H9 (cell line): ENCODE measurements around the gene HPCAL1. TPM values are rescaled to one million over a fixed set of nuclear protein-coding genes. Genes with fewer than 3 reads are reported as not detected.

Source experiments
- DNase-seq: peaks from one replicate; pipeline ENCODE4 v3.0.0-alpha.2; 2017
- H2AFZ ChIP-seq: one replicate; pipeline ENCODE4 v1.6.1; 2013; ENCODE audit warnings: mild to moderate bottlenecking, low read length, control low read depth, moderate library complexity
- H2AK5ac ChIP-seq: 2 replicates; pipeline ENCODE4 v1.6.1; 2013; ENCODE audit warnings: low read length, control low read depth, mixed read lengths; ENCODE audit not compliant: insufficient read length
- H2BK120ac ChIP-seq: one replicate; pipeline ENCODE4 v1.6.1; 2013; ENCODE audit warnings: low read depth, mild to moderate bottlenecking, low read length, control low read depth, inconsistent platforms; ENCODE audit not compliant: poor library complexity, severe bottlenecking
- H2BK12ac ChIP-seq: 2 replicates; pipeline ENCODE4 v1.6.1; 2013; ENCODE audit warnings: low read length, control low read depth, mixed read lengths, low read depth; ENCODE audit not compliant: insufficient read length
- H2BK15ac ChIP-seq: 2 replicates; pipeline ENCODE4 v1.6.1; 2013; ENCODE audit warnings: low read depth, low read length, control low read depth
- H2BK20ac ChIP-seq: one replicate; pipeline ENCODE4 v1.6.1; 2013; ENCODE audit warnings: low read depth, mild to moderate bottlenecking, low read length, control low read depth, inconsistent platforms; ENCODE audit not compliant: poor library complexity, severe bottlenecking
- H2BK5ac ChIP-seq: 2 replicates; pipeline ENCODE4 v1.6.1; 2013; ENCODE audit warnings: low read length, control low read depth, mixed read lengths; ENCODE audit not compliant: insufficient read length
- H3K14ac ChIP-seq: 2 replicates; pipeline ENCODE4 v1.6.1; 2013; ENCODE audit warnings: low read length, control low read depth; ENCODE audit not compliant: insufficient read depth
- H3K18ac ChIP-seq: 2 replicates; pipeline ENCODE4 v1.6.1; 2013; ENCODE audit warnings: low read depth, mild to moderate bottlenecking, mixed read lengths, low read length, control low read depth; ENCODE audit not compliant: insufficient read length
- H3K23ac ChIP-seq: 2 replicates; pipeline ENCODE4 v1.6.1; 2013; ENCODE audit warnings: low read length, control low read depth, mixed read lengths, low read depth; ENCODE audit not compliant: insufficient read length
- H3K23me2 ChIP-seq: 2 replicates; pipeline ENCODE4 v1.6.1; 2013; ENCODE audit warnings: low read depth, mild to moderate bottlenecking, mixed read lengths, low read length, control low read depth; ENCODE audit not compliant: insufficient read length, poor library complexity, severe bottlenecking
- H3K27ac ChIP-seq: 2 replicates; pipeline ENCODE4 v1.5.1; 2013; ENCODE audit warnings: low read length, control low read depth, mixed read lengths, low read depth; ENCODE audit not compliant: insufficient read length
- H3K27me3 ChIP-seq: 2 replicates; pipeline ENCODE4 v1.6.1; 2013; ENCODE audit warnings: low read length, control low read depth, inconsistent platforms; ENCODE audit not compliant: insufficient read depth
- H3K4ac ChIP-seq: 2 replicates; pipeline ENCODE4 v1.6.1; 2013; ENCODE audit warnings: low read depth, mild to moderate bottlenecking, control low read depth, inconsistent platforms, low read length, moderate library complexity
- H3K4me1 ChIP-seq: 2 replicates; pipeline ENCODE4 v1.6.1; 2013; ENCODE audit warnings: low read length, control low read depth, inconsistent platforms; ENCODE audit not compliant: insufficient read depth
- H3K4me2 ChIP-seq: 2 replicates; pipeline ENCODE4 v1.6.1; 2013; ENCODE audit warnings: low read length, control low read depth, mixed read lengths; ENCODE audit not compliant: insufficient read length, insufficient read depth
- H3K56ac ChIP-seq: 2 replicates; pipeline ENCODE4 v1.6.1; 2013; ENCODE audit warnings: low read depth, mild to moderate bottlenecking, mixed read lengths, low read length, control low read depth; ENCODE audit not compliant: insufficient read length
- H3K79me1 ChIP-seq: 2 replicates; pipeline ENCODE4 v1.6.1; 2013; ENCODE audit warnings: low read depth, mild to moderate bottlenecking, moderate library complexity, low read length, control low read depth, inconsistent platforms; ENCODE audit not compliant: insufficient read depth, poor library complexity, severe bottlenecking
- H3K79me2 ChIP-seq: 2 replicates; pipeline ENCODE4 v1.6.1; 2013; ENCODE audit warnings: low read length, control low read depth, inconsistent platforms; ENCODE audit not compliant: insufficient read depth
- H3K9ac ChIP-seq: 2 replicates; pipeline ENCODE4 v1.6.1; 2013; ENCODE audit warnings: low read length, control low read depth, mixed read lengths; ENCODE audit not compliant: insufficient read length; ENCODE audit errors: extremely low read depth
- H3K9me3 ChIP-seq: one replicate; pipeline ENCODE4 v1.6.1; 2013; ENCODE audit warnings: low read depth, low read length, inconsistent platforms; ENCODE audit not compliant: control insufficient read depth
- H3T11ph ChIP-seq: one replicate; pipeline ENCODE4 v1.6.1; 2013; ENCODE audit warnings: mild to moderate bottlenecking, low read length, control low read depth, inconsistent platforms
- H4K20me1 ChIP-seq: one replicate; pipeline ENCODE4 v1.6.1; 2013; ENCODE audit not compliant: control insufficient read depth, insufficient read length, insufficient read depth
- H4K5ac ChIP-seq: 2 replicates; pipeline ENCODE4 v1.6.1; 2013; ENCODE audit warnings: low read depth, mild to moderate bottlenecking, mixed read lengths, low read length, control low read depth; ENCODE audit not compliant: insufficient read length
- H4K8ac ChIP-seq: replicated peaks from 2 replicates; pipeline ENCODE4 v1.6.1; 2013; ENCODE audit warnings: low read length, control low read depth, mixed read lengths, low read depth; ENCODE audit not compliant: insufficient read length
- H4K91ac ChIP-seq: 2 replicates; pipeline ENCODE4 v1.6.1; 2013; ENCODE audit warnings: low read depth, mild to moderate bottlenecking, moderate library complexity, mixed read lengths, low read length, control low read depth; ENCODE audit not compliant: insufficient read length
- H3K27ac Mint-ChIP-seq, 3 experiments: 2 replicates in 2 of 3; 3 replicates in 1 of 3; pipeline ENCODE4 v1.8.0; 2020 to 2021; ENCODE audit warnings: mixed read lengths in 3 of 3, mild to moderate bottlenecking in 1 of 3, moderate library complexity in 1 of 3
- H3K27me3 Mint-ChIP-seq: 2 replicates; pipeline ENCODE4 v1.8.0; 2021; ENCODE audit warnings: low read depth, mild to moderate bottlenecking, moderate library complexity, mixed read lengths
- H3K36me3 Mint-ChIP-seq, 3 experiments: 2 replicates in 2 of 3; 3 replicates in 1 of 3; pipeline ENCODE4 v1.8.0; 2020 to 2021; ENCODE audit warnings: low read depth in 3 of 3, mixed read lengths in 3 of 3; ENCODE audit not compliant: insufficient read depth in 1 of 3
- H3K4me1 Mint-ChIP-seq, 2 experiments: 2 replicates each; pipeline ENCODE4 v1.8.0; 2020; ENCODE audit warnings: mixed read lengths in 2 of 2
- H3K4me3 Mint-ChIP-seq, 2 experiments: 2 replicates in 1 of 2; 3 replicates in 1 of 2; pipeline ENCODE4 v1.8.0; 2020 to 2021; ENCODE audit warnings: mild to moderate bottlenecking in 2 of 2, mixed read lengths in 2 of 2, moderate library complexity in 1 of 2
- H3K9me3 Mint-ChIP-seq, 2 experiments: 2 replicates in 1 of 2; 3 replicates in 1 of 2; pipeline ENCODE4 v1.8.0; 2020; ENCODE audit warnings: mild to moderate bottlenecking in 2 of 2, mixed read lengths in 2 of 2, moderate library complexity in 1 of 2
- CTCF ChIP-seq: fragments of 200-600 bp; sonication (generic); conservative IDR thresholded peaks from 3 replicates; pipeline ENCODE4 v1.8.0; 2021; ENCODE audit warnings: antibody characterized with exemption, mild to moderate bottlenecking
- WGBS: extraction: QIAGEN DNeasy Blood & Tissue Kit; methylation state at CpG from one replicate; pipeline ENCODE4 v1.1.7; 2013; ENCODE audit warnings: missing lambda C conversion rate, low lambda C conversion rate, mixed read lengths; ENCODE audit not compliant: insufficient read length; ENCODE audit errors: extremely low coverage; 5-methylcytosine and 5-hydroxymethylcytosine counted together
- total RNA-seq: library from RNA; stranded (reverse); gene quantifications from 2 replicates; pipeline ENCODE4 v1.2.1, GENCODE V29; 2021

The HPCAL1 gene
- total RNA-seq, 1 experiment from 2014 or later = 4.7 TPM

GRCh38 chr2:10415640-10416039 lies 112.9 kb downstream of the HPCAL1 start:
- no peak overlapping the region for H2AFZ ChIP-seq
- H3K27ac Mint-ChIP-seq = peak overlapping the region in 1 of 3 experiments; percentile 44; a peak in 2 of 7 replicates
- H4K5ac ChIP-seq = no peak overlapping the region
- H3K9me3 Mint-ChIP-seq = peaks cover 3% of the 10 kb centered on the region in 2 experiments; a peak in 3 of 5 replicates
- H3K27me3 Mint-ChIP-seq = no peaks in the 10 kb centered on the region
- no peak overlapping the region for H3K18ac ChIP-seq
- no peaks in the 10 kb centered on the region for H3K79me2 ChIP-seq
- no peak overlapping the region for H2BK12ac ChIP-seq
- no peaks in the 10 kb centered on the region for H3K9me3 ChIP-seq
- no peak overlapping the region for H3K4me3 Mint-ChIP-seq
- no peak overlapping the region for H3K56ac ChIP-seq
- no peak overlapping the region for H3K27ac ChIP-seq
- WGBS = no CpG with 5 or more reads among the region's 12 CpGs
- H3K4me1 Mint-ChIP-seq = peaks cover 0 to 5% of the 10 kb centered on the region in 2 experiments; a peak in 1 of 4 replicates
- no peak overlapping the region for H2BK120ac ChIP-seq
- no peaks in the 10 kb centered on the region for H3K4me1 ChIP-seq
- H2BK20ac ChIP-seq = no peak overlapping the region
- no peaks in the 10 kb centered on the region for H3K79me1 ChIP-seq
- H4K8ac ChIP-seq = no peak overlapping the region
- no peak for DNase-seq
- no peak overlapping the region for H4K91ac ChIP-seq
- no peak overlapping the region for H2AK5ac ChIP-seq
- no peak overlapping the region for H3K4me2 ChIP-seq
- no peak overlapping the region for H3K9ac ChIP-seq
- no peak overlapping the region for H2BK5ac ChIP-seq
- no peak overlapping the region for H3T11ph ChIP-seq
- H2BK15ac ChIP-seq = no peak overlapping the region
- H3K14ac ChIP-seq = no peak overlapping the region
- H3K4ac ChIP-seq = no peak overlapping the region
- H3K23ac ChIP-seq = no peak overlapping the region
- no peaks in the 10 kb centered on the region for H3K27me3 ChIP-seq
- H3K36me3 Mint-ChIP-seq = no peaks in the 10 kb centered on the region
- no peaks in the 10 kb centered on the region for H3K23me2 ChIP-seq
- H4K20me1 ChIP-seq = peaks cover 2% of the 10 kb centered on the region
- TF ChIP-seq CTCF = no peak
